Measurements from ENCODE around the gene VGLL2.
"Not testable (repeated sequence)": the region's sequence is repeated elsewhere in the genome, so short reads cannot be mapped to it uniquely, and the experiment has no call there.

Gene VGLL2

GRCh38 chr6:117265410-117266256 is at the start of gene VGLL2:
Gene VGLL2 (plus strand): TSS chr6:117265558. CDS start chr6:117265764, 206 bp downstream.
- DNase-seq (ENCODE audit: low read depth) = no peak

- DNase-seq (ENCODE audit: low read depth) = no peak
These were observed 42.5 kb upstream of the VGLL2 start for GRCh38 chr6:117222861-117223260.

- no peak for DNase-seq (ENCODE audit: low read depth)
These were observed 38.6 kb upstream of the VGLL2 start for GRCh38 chr6:117226778-117227177.

DNA sequence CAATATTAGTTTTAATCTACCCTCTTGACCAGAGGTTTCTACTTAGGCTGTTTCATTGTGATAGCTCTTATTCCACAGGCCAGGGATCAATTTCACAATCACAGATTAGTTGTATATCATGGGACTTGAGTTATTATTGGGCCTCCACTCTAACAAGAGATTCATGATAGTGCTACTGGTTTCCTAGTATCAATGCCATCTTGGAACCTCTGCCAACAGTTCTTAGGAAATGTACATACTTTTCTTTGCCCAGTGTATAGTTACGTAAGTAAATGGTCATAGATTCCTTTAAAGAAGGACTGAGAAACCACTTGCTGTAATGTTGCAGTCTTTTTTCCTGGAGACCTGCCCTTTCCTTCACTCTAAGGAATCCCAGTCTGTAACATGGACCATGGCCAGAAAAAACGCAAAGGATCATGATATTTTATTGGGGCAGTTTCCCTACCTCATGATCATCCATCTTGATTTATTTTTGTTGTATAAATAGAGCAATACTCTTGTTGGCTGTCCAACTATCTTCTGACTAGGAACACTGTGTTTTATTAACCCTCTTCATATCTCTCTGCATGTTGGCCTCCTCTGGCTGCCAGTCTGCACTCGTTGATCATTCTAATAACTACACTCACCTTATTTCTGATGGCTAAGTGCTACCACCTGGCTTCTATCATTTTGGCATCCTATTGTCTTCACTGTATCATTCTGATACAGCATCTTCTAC is 38.0 kb upstream of the VGLL2 start:
- no peak for DNase-seq (ENCODE audit: low read depth)

GRCh38 chr6:117228202-117228601 is 37.2 kb upstream of the VGLL2 start:
- no peak for DNase-seq (ENCODE audit: low read depth)

DNA sequence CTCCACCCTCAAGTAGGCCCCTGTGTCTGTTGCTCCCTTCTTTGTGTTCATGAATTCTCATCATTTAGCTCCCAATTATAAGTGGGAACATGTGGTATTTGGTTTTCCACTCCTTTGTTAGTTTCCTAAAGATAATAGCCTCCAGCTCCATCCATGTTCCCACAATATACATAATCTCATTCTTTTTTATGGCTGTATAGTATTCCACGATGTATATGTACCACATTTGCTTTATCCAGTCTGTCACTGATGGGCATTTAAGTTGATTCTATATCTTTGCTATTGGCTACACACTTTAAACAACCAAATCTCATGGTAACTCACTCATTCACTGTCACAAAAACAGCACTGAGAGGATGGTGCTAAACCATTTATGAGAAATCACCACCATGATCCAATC is 35.5 kb upstream of the VGLL2 start:
- DNase-seq (ENCODE audit: low read depth) = no peak

- no peak for DNase-seq (ENCODE audit: low read depth)
These were observed 33.9 kb upstream of the VGLL2 start for GRCh38 chr6:117231466-117231865.

GRCh38 chr6:117232196-117232595 is 33.2 kb upstream of the VGLL2 start:
- no peak for DNase-seq (ENCODE audit: low read depth)

DNA sequence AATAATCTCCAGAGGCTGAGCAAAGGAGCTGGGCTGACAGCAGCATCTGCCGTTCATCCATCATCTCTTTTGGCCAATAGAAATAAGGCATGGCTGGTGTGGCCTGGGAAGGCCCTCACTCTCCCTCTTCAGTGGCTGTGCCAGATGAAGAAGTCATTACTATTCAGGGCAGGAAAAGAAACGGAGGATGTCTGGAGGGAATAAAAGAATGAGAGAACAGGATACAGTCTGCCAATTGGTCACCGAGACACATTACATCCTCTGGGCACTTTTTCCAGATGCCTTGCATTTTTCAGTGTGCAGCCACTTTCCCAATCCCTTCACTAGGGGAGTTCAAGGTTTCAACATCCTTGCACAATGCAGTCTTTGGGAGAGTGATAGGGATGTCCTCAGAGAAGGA is 32.2 kb upstream of the VGLL2 start:
- DNase-seq (ENCODE audit: low read depth) = no peak

- DNase-seq (ENCODE audit: low read depth) = no peak
These were observed 27.8 kb upstream of the VGLL2 start for GRCh38 chr6:117237561-117237960.

DNA sequence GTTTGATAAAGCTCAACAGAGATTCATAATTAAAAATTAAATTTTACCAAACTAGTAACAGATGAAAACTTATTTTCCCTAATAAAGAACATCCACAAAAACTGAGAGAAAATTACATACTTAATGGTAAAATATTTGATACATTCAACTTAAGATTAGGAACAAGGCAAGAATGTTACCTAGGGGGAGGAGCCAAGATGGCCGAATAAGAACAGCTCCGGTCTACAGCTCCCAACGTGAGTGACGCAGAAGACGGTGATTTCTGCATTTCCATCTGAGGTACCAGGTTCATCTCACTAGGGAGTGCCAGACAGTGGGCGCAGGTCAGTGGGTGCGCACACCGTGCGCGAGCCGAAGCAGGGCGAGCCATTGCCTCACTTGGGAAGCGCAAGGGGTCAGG is 20.8 kb upstream of the VGLL2 start:
- not testable (repeated sequence) for DNase-seq (ENCODE audit: low read depth)

DNA sequence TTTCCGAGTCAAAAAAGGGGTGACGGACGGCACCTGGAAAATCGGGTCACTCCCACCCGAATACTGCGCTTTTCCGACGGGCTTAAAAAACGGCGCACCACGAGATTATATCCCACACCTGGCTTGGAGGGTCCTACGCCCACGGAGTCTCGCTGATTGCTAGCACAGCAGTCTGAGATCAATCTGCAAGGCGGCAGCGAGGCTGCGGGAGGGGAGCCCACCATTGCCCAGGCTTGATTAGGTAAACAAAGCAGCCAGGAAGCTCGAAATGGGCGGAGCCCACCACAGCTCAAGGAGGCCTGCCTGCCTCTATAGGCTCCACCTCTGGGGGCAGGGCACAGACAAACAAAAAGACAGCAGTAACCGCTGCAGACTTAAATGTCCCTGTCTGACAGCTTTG is 20.4 kb upstream of the VGLL2 start:
- not testable (repeated sequence) for DNase-seq (ENCODE audit: low read depth)

DNA sequence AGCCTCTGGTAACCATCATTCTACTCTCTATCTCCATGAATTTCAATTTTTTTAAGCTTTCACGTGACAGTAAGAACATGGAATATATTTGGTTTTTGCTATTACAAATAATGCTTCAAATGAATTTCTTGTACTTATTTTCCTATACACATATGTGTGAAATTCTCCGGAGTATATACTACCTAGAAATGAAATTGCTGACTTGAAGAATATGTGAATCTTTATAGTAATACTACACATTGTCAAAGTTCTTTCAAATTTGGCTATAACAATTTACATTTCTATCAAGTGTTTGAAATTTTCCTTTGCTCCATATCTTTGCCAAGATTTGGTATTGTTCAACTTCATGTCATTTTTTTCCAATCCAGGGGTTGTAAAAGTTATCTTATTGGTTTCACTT is 11.6 kb upstream of the VGLL2 start:
- no peak for DNase-seq (ENCODE audit: low read depth)

DNA sequence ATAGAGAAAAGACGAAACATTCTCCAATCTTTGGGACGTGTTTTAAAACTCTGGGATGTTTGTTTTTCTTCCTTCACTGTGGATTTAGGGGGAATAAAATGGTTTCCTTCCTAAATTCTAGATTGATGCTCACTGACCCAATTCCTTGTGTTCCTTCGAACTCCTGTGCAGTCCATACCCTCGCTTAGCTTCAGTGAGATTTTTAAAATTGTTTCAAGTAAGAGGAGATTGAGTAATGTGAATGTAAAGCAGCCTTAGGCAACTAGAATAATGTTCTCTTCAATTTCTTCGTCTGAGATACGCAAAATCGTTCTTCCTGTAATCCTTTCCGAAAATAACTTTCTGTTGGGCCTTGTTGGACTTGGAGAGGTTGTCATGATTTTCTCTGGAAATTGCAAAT is 2.6 kb upstream of the VGLL2 start:
- DNase-seq (ENCODE audit: low read depth) = no peak

GRCh38 chr6:117263353-117263927 is 1.9 kb upstream of the VGLL2 start:
- DNase-seq (ENCODE audit: low read depth) = no peak

GRCh38 chr6:117264369-117264691 is 1.0 kb upstream of the VGLL2 start:
- no peak for DNase-seq (ENCODE audit: low read depth)

- no peak for DNase-seq (ENCODE audit: low read depth)
These were observed 507 bp upstream of the VGLL2 start for GRCh38 chr6:117264692-117265409.

DNA sequence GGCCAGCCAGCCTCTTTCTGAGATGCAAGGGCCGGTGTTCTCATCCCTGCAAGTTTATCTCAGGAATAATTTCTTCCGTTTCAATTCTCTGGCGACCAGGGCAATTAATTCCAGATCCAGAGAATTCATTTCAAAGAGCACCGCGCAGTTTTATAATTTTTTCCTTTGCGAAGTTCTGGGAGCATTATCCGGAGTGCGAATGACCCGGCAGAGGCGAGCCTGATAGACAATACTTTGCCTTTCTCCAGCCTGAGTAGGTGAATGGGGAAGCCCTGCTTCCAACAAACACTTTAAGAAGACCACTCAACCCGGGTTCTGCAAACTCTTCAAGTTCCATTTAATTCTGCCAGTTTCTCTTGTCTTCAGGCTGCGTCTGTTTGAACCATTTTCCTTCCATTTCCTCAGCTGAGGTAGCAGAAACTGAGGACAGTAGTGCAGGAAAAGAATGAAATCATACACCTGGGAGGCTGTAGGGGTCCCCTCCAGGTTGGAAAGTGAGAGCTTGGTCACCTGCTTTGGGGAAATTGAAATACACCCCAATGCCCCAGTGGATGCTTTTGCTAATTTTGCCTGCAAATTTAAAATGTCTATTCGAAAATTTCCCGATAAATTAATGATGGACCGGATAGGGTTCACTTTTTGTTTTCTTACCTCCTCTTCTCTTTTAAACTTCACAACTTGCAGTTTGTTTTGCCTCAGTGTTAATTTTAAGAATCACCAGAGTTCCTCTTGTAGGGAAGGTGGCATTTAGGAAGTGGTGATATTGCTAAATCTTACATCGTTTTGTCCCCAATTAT is 1.1 kb downstream of the VGLL2 start:
- DNase-seq (ENCODE audit: low read depth) = no peak

DNA sequence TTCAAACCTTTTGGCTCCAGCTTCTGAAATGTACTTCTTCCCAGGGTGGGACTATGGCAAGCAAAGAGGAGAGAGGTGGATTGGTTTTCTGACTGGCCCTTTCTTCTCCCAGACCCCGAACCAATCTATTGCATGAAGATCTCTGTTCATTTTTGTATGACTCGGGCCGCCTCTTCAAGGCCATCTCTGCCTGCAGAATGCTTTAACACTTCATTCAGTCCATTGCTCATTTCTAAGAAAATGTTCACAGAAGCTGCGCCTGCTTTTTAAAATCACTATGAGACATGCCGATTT is 1.6 kb downstream of the VGLL2 start:
- no peak for DNase-seq (ENCODE audit: low read depth)

DNA sequence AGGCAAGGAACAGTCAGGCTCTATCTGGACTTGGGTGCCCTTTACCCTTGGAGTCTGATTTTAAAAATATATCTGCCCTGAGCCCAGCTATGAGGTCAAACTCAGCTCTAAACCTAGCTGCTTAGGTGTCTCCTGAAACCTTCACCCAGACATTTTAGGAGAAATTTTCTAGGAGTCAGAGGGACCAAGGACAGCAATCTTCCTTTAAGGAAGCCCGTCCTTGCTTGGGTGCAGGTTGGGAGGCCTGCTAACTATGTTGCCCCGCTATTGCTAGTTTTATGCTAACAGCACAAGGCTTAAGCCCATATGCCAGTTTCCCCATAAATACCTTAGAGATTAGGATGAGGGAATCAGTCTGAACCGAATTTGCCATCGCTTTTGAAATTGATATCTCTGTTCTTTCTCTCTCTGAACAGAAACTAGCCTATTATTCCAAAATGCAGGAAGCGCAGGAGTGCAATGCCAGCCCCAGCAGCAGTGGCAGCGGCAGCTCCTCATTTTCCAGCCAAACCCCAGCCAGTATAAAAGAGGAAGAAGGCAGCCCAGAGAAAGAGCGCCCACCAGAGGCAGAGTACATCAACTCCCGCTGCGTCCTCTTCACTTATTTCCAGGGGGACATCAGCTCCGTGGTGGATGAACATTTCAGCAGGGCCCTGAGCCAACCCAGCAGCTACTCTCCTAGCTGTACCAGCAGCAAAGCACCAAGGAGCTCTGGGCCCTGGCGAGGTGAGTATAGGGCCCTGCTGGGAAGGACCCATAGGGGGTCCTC is 2.6 kb downstream of the VGLL2 start:
- DNase-seq (ENCODE audit: low read depth) = no peak

- no peak for DNase-seq (ENCODE audit: low read depth)
These were observed 3.6 kb downstream of the VGLL2 start for GRCh38 chr6:117268924-117269323.
